CD4-positive, alpha-beta T cell treated with Interleukin-4 for 4 hours (primary cell): ENCODE results near the gene CCDC134.
A peak's percentile ranks its signal among the peaks of the same experiment; 100 is the strongest.

Experiments used
- DNase-seq: peaks from one replicate; pipeline ENCODE4 v3.0.0-alpha.2; 2020

The CCDC134 gene

DNA sequence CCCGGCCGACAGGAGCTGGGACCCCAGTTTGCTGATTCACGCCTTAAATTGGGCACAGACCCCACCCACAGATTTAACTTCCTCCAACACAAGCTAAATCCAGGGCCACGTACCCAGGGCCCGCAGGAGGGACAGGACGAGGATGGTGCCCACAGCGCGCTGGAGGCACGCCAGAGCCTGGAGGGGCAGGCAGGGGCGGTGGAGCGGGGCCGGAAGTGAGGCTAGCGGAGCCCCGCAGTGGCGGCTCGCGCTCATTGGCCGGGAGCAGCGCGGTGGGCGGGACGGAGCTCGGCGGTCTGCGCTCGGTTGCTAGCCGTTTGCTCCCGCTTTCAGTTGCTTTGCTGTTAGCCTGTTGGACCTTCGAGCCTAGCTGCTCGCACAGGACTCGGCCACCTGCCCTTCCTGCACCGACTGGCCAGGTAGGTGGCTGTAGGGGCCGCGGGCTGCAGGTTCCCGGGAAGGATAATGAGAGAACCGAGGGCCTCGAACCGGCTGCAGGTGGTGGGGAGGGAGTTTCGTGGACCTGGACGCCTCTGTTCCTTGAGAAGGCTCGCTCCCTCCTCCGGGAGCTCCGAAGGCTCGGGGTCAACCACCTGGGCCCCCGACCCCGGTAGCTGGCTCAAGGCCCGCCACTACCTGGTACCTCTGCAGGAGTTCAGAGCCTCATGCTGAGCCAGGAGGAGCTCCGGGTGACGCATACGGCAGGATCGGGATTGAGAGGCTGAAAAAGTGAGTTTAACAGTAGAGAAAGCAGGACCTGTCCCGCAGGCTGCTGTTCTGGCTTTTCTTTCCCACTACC, at the start of gene CCDC134:
TSS of gene CCDC134 (plus strand) at position 332 of the 799 bp plus-strand sequence. CDS start 8,212 bp downstream, outside the sequence.
- peak; percentile 87 for DNase-seq

DNA sequence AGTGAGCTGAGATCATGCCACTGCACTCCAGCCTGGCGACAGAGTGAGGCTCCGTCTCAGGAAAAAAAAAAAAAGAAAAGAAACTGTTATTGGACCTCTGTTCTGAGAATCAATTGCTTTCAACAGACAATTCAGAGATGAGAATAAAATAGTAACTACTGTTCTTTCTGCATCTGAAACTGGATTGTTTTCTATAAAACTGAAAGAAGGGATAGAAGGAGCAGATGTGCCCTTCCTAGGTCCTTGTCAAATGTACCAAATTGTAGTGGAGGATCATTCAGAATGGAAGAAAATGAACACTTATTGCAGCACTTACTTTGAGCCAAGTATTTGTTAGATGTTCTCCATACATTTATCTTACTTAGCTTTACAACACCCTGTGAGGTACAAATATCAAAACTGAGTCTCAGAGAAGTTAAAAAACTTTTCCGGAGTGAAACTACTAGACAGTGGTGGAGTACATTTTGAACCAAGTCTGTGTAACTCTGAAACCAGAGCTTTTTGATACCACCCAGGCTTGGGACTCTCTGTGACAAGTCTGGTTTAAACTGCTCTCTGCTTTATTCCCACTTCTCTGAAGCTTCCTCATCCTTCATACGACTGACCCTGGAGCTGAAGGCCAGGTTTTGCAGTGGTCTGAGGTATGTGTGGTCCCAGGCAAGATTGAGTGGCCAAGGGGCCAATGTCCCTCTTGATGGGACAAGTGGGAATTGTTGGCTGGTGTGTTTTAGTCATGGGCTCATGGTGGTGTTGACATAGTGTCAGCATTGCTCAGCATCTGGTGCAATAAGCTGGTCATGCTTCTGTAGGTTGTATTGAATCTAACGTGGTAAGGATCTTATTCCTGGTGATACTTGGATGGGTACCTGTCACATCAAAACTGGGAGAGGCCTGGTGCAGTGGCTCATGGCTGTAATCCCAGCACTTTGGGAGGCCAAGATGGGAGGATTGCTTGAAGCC, 48.2 kb upstream of the CCDC134 start:
- DNase-seq, result no peak

- DNase-seq, result no peak
These were observed 46.5 kb upstream of the CCDC134 start for GRCh38 chr22:41753984-41754383.

DNA sequence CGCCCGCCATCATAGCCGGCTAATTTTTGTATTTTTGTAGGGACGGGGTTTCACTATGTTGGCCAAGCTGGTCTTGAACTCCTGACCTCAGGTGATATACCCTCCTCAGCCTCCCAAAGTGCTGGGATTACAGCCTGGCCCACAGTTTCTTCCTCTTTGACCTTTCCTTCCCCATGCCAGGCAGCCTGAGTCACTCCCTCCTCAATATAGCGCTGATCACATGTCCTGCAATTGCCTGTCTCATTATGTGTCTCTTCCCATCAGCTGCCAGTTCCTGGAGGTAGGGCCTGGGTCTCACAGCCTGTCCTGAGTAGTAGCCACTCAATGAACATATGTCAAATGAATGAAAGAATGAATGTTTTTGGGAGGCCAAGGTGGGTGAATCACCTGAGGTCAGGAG, 43.0 kb upstream of the CCDC134 start:
- no peak for DNase-seq

GRCh38 chr22:41758231-41758630, 42.2 kb upstream of the CCDC134 start:
- DNase-seq, result no peak

- no peak for DNase-seq
These were observed 37.3 kb upstream of the CCDC134 start for GRCh38 chr22:41762980-41763779.

DNA sequence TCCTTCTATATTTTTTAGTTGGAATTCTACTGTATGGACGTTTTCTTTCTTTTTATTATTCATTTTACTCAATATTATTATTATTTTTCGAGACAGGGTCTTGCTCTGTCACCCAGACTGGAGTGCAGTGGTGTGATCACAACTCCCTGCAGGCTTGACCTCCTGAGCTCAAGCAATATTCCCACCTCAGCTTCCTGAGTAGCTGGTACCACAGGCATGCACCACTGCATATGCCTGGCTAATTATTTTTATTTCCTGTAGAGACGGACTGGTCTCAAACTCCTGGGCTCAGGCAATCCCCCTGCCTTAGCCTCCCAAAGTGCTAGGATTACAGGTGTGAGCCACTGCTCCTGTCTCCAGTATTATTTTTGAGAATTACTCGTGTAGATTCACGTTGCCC, 34.0 kb upstream of the CCDC134 start:
- DNase-seq, result no peak

DNA sequence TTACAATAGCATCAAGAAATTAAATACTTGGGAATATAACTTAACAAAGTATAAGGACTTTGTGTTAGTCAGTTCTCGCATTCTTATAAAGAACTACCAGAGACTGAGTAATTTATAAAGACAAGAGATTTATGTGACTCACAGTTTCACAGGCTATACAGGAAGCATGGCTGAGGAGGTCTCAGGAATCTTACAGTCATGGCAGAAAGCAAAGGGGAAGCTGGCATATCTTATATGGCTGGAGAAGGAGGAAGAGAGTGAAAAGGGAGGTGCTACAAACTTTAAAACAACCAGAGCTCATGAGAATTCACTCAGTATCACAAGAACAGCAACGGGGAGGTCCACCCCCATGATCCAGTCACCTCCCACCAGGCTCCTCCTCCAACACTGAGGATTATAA, 32.0 kb upstream of the CCDC134 start:
- DNase-seq, result peak; percentile 7

DNA sequence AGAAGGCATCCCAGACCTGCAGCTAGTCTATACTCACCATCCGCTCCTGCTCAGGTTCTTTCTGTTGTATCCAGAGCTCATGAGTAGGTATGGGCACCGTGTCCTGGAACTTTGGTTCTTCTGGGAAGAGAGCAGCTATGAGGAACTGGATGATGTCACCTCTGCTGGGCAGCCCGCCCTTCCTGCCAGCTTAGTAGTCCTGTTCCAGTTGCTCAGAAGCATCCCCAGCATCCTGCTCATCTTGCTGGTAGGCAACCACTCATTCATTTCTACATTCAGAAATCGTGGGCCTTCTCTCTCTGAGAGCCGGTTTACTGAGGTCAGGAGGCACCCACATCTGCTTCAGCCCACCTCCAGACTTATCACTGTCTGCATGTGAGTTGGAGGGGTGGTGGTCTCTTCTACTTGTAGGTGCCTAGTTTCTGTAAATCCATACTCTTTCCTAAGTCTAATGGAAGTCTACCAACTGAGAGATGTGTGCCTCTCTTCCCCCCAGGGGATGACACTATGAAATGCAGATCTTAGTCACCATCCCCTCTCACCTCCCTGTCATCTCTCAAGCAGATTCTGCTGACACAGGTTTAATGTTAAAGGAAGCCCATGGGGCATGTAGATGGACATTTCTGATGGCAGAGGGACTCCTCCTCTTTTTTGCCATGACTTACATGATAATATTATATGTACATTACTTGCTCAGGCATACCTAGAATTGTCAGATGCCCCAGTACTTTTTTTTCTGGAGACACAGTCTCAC, 29.6 kb upstream of the CCDC134 start:
- DNase-seq, result no peak

- no peak for DNase-seq
These were observed 28.3 kb upstream of the CCDC134 start for GRCh38 chr22:41772198-41772597.

GRCh38 chr22:41772645-41773044, 27.8 kb upstream of the CCDC134 start:
- DNase-seq, result no peak

DNA sequence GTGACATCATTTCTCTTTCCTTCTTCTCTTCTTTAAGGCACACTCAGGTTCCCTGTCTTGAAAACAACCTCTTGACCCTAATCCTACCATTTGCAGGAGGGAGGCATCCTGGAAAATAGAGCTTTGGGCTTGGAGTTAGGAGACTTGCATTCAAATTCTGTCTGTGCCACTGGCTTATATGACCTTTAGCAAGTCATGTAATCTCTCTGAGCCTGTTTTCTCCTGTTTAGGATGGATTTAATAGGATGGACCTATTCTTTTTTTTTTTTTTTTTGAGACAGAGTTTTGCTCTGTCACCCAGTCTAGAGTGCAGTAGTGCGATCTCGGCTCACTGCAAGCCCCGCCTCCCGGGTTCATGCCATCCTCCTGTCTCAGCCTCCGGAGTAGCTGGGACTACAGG, 25.1 kb upstream of the CCDC134 start:
- no peak for DNase-seq

- no peak for DNase-seq
These were observed 24.5 kb upstream of the CCDC134 start for GRCh38 chr22:41775976-41776375.

DNA sequence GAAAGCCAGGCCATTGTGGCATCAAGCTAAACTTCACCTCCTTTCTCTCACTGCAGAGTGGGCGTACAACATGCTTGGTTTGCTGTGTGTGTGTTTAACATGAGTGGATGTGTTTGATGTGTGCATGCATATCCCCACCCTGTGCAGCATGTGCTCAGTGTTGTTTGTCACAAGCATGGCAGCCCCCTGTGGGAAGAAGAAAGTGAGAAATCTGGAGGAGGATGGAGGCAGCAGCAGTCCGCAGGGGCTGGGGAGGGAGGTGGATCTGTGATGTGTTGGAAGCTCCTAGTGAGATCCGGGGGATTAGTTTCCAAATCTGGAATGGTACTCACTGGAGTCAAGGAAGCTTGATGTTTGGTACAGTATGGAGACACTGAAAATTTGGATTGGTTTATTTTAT, 24.1 kb upstream of the CCDC134 start:
- no peak for DNase-seq

- no peak for DNase-seq
These were observed 22.6 kb upstream of the CCDC134 start for GRCh38 chr22:41777749-41778425.

DNA sequence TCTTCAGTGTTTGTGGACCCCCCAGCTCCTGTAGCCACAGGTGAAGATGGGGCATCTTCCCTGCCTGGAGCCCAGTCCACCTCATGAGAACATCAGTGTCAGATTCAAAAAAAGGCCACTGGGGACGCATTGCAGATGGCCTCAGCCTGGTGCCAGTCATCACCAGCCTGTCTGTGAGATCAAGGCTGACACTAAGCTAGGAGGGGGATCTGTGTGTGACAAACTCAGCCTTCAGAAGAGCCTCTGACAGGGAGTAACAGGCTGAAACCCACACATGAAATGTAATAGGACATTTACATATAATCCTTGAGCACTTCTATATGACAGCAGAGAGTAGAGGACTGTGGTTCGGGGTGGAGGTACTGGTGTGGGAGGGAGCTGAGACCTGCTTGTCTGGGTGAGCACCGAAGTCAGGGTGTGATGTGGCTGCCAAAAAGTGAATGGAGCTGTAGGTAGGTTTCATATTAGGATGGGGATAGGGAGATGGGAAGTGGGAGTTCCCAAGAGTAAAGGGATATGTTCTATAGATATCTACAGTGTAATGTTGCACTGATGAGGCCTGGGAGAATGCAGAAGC, 20.5 kb upstream of the CCDC134 start:
- no peak for DNase-seq

DNA sequence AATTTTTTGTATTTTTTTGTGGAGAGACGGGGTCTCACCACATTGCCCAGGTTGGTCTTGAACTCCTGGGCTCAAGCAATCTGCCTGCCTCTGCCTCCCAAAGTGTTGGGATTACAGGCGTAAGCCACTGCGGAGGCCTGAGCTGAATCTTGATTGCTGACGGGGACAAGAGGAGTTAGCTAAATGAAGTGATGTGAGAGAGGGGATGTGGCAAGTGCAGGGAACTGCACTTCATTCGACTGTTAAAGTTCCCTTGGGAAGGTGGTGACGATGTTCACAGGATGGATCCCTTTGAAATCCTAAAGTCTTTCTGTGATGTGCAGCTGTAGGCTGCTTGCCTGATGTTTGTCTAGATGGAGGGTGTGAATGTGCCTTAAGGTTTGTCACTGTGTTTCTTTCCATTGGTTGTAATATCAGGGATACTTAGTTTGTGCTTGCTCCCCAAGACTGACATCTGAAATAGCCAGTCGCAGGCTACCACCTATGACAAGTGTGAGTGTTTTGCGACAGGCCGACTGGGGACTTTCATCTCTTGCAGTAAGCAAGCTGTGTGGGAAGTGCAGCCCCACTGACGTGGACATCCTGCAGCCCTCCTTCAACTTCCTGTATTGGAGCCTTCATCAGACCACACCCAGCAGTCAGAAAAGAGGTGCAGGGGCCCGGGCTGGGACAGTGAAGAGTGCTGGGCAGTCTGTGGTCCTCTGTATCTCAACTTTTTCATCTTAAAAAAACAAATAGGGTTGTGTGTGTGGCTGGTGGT, 19.6 kb upstream of the CCDC134 start:
- peak; percentile 97 for DNase-seq

DNA sequence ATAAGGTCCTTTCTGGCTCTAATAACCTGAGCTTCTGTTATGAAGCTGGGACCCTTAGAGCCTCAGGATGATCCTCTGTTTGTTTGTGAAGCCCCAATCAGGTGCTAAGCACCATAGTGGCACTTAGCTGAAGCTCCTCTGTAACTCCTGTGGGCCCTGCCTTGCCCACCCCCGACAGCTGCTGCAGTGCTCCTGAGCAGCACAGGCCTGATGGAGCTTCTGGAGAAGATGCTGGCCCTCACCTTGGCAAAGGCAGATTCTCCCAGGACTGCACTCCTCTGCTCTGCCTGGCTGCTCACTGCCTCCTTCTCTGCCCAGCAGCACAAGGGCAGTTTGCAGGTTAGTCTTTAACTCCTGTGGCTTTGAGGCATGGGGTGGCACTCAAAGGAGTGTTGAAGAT, 19.0 kb upstream of the CCDC134 start:
- DNase-seq, result no peak

DNA sequence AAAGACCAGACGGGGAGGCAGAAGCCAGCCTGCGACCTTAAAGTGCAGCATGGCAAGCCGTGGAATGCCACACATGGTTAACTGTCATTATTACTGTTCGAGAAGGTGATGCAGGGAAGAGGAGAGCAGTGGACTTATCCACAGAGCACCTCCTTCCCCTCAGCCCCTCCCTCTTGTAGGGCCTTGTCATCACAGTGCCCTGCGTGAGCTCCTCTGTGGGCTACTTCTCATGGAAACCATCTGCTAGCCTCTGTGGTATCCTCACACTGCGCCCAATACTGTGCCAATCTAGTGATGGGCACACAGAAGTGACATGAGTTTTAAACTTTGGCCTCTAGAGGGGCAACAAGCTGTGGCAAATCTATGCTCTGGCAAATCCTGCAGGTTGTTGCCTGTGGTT, 18.2 kb upstream of the CCDC134 start:
- DNase-seq, result peak; percentile 48

DNA sequence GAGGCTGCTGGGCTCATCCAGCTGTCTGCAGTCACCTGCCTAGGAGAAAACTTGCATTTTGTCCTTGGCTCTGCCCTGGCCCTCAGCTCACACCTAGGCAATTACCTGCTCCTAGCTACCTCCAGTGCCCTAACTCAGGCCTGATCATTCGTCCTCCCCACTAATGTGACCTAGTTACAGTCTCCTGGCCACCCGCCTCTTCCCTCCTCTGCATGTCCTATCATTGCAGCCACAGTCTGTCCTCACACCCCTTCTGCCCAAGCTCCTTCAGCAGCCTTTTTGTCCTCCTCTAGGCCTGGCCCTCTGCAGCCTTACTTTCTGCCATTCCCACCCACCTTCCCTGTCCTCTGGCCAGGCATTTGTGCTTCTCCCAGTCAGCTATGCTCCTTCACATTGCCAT, 17.7 kb upstream of the CCDC134 start:
- no peak for DNase-seq

DNA sequence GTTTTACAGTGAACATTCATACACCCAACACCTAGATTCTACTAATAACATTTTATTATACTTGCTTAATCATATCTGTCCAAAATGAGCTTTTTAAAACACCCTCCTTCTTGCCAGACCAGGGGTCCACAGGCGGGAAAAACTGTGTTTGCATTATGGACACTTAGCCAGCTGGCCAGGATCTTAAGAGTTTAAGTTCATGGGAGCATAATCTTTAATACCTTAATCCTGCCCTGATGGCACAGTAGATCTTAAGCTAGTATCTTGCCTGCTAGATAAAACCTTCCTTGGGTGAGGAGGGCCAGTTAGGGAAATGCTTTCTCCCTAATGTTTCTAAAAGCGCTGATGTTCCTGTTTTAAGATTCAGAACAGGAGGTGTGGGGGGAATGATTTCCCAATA, 13.1 kb upstream of the CCDC134 start:
- DNase-seq, result no peak
